Mesendoderm (in vitro differentiated cells): ENCODE measurements around the gene ZNF559.
A peak's percentile ranks its signal among the peaks of the same experiment; 100 is the strongest.
"Not testable (repeated sequence)": the region's sequence is repeated elsewhere in the genome, so short reads cannot be mapped to it uniquely, and the experiment has no call there.

Source experiments
- DNase-seq: peaks from one replicate; pipeline ENCODE4 v3.0.0; 2013
- H2AK5ac ChIP-seq: 2 replicates; pipeline ENCODE4 v1.6.1; 2013; ENCODE audit warnings: low read length, inconsistent platforms
- H2BK120ac ChIP-seq: 2 replicates; pipeline ENCODE4 v1.6.1; 2013; ENCODE audit warnings: low read depth, mild to moderate bottlenecking, low read length, moderate library complexity, mixed read lengths
- H2BK15ac ChIP-seq: replicated peaks from 2 replicates; pipeline ENCODE4 v1.6.1; 2013; ENCODE audit warnings: low read depth, mild to moderate bottlenecking, moderate library complexity
- H2BK5ac ChIP-seq: 2 replicates; pipeline ENCODE4 v1.6.1; 2013; ENCODE audit warnings: low read length, inconsistent platforms
- H3K18ac ChIP-seq: 2 replicates; pipeline ENCODE4 v1.6.1; 2013; ENCODE audit warnings: mild to moderate bottlenecking, low read length, mixed read lengths
- H3K23ac ChIP-seq: one replicate; pipeline ENCODE4 v1.6.1; 2013; ENCODE audit warnings: low read length
- H3K27ac ChIP-seq: 2 replicates; pipeline ENCODE4 v1.5.1; 2013; ENCODE audit warnings: low read depth, mild to moderate bottlenecking, inconsistent platforms, low read length, moderate library complexity
- H3K27me3 ChIP-seq: 2 replicates; pipeline ENCODE4 v1.6.1; 2013; ENCODE audit warnings: low read length, control low read depth, mild to moderate bottlenecking, inconsistent platforms; ENCODE audit not compliant: insufficient read depth, poor library complexity
- H3K36me3 ChIP-seq: 2 replicates; pipeline ENCODE4 v1.6.1; 2013; ENCODE audit warnings: low read length, inconsistent platforms; ENCODE audit not compliant: control insufficient read depth, insufficient read depth
- H3K4ac ChIP-seq: one replicate; pipeline ENCODE4 v1.6.1; 2013; ENCODE audit warnings: low read depth, mild to moderate bottlenecking, low read length, moderate library complexity
- H3K4me1 ChIP-seq: 2 replicates; pipeline ENCODE4 v1.6.1; 2013; ENCODE audit warnings: low read depth, low read length, inconsistent platforms; ENCODE audit not compliant: control insufficient read depth
- H3K4me2 ChIP-seq: 2 replicates; pipeline ENCODE4 v1.6.1; 2013; ENCODE audit warnings: low read length
- H3K4me3 ChIP-seq: 2 replicates; pipeline ENCODE4 v1.5.1; 2013; ENCODE audit warnings: mild to moderate bottlenecking, low read length
- H3K56ac ChIP-seq: one replicate; pipeline ENCODE4 v1.6.1; 2013; ENCODE audit warnings: low read length
- H3K79me1 ChIP-seq: 2 replicates; pipeline ENCODE4 v1.6.1; 2013; ENCODE audit warnings: low read length, inconsistent platforms
- H3K79me2 ChIP-seq: 2 replicates; pipeline ENCODE4 v1.6.1; 2013; ENCODE audit warnings: mild to moderate bottlenecking, low read length; ENCODE audit not compliant: control insufficient read depth, insufficient read depth
- H3K9ac ChIP-seq: 2 replicates; pipeline ENCODE4 v1.6.1; 2013; ENCODE audit warnings: low read length, inconsistent platforms
- H4K5ac ChIP-seq: one replicate; pipeline ENCODE4 v1.6.1; 2013; ENCODE audit warnings: low read length
- H4K8ac ChIP-seq: one replicate; pipeline ENCODE4 v1.6.1; 2013; ENCODE audit warnings: low read depth, mild to moderate bottlenecking, control low read depth, low read length, moderate library complexity
- WGBS: extraction: QIAGEN DNeasy Blood & Tissue Kit; methylation state at CpG from one replicate; pipeline ENCODE4 v1.1.7; 2013; ENCODE audit warnings: low lambda C conversion rate, missing lambda C conversion rate; ENCODE audit not compliant: insufficient coverage; ENCODE audit errors: extremely low coverage; 5-methylcytosine and 5-hydroxymethylcytosine counted together

Gene ZNF559

DNA sequence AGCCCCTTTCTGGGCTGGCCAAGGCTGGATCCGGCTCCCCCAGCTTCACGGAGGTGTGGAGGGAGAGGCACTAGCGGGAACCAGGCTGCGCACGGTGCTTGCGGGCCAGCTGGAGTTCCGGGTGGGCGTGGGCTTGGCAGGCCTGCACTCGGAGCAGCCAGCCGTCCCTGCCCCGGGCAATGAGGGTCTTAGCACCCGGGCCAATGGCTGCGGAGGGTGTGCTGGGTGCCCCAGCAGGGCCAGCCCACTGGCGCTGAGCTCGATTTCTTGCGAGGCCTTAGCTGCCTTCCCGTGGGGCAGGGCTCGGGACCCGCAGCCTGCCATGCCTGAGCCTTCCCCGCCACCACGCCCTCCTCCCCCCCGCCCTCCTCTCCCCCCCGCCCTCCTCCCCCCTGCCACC is 2.6 kb upstream of the ZNF559 start:
- H3K36me3 ChIP-seq, result no peaks in the 10 kb centered on the region
- H3K18ac ChIP-seq, result no peak overlapping the region
- H2AK5ac ChIP-seq, result no peak overlapping the region
- no CpG with 5 or more reads among the region's 23 CpGs for WGBS
- H4K8ac ChIP-seq, result no peak overlapping the region
- no peak overlapping the region for H2BK5ac ChIP-seq
- no peak overlapping the region for H3K23ac ChIP-seq
- peaks cover 8% of the 10 kb centered on the region for H3K79me2 ChIP-seq
- no peaks in the 10 kb centered on the region for H3K27me3 ChIP-seq
- H3K4ac ChIP-seq, result no peak overlapping the region
- H3K27ac ChIP-seq, result no peak overlapping the region
- no peak overlapping the region for H3K4me2 ChIP-seq
- no peak overlapping the region for H3K4me3 ChIP-seq
- no peak for DNase-seq
- H4K5ac ChIP-seq, result no peak overlapping the region
- H2BK120ac ChIP-seq, result no peak overlapping the region
- H3K56ac ChIP-seq, result no peak overlapping the region
- peaks cover 5% of the 10 kb centered on the region for H3K79me1 ChIP-seq
- H3K9ac ChIP-seq, result no peak overlapping the region
- H3K4me1 ChIP-seq, result peaks cover 3% of the 10 kb centered on the region
- no peak overlapping the region for H2BK15ac ChIP-seq

DNA sequence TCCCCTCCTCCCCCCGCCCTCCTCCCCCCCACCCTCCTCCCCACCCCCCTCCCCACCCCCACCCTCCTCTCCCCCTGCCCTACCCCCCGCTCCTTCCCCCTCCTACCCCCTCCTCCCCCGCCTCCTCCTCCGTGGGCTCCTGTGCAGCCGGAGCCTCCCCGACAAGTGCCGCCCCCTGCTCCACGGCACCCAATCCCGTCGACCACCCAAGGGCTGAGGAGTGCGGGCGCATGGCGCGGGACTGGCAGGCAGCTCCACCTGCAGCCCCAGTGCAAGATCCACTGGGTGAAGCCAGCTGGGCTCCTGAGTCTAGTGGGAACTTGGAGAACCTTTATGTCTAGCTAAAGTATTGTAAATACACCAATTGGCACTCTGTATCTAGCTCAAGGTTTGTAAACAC is 2.2 kb upstream of the ZNF559 start:
- H3K23ac ChIP-seq, H2BK15ac ChIP-seq, H3K4me1 ChIP-seq, H3K79me2 ChIP-seq, H4K8ac ChIP-seq, H3K36me3 ChIP-seq, H3K9ac ChIP-seq, H3K18ac ChIP-seq, H2BK120ac ChIP-seq, H3K4ac ChIP-seq, DNase-seq, H3K4me3 ChIP-seq, H3K79me1 ChIP-seq, H3K27me3 ChIP-seq, H3K4me2 ChIP-seq, H2AK5ac ChIP-seq, H2BK5ac ChIP-seq, H4K5ac ChIP-seq, H3K27ac ChIP-seq, H3K56ac ChIP-seq: not testable (repeated sequence)
- WGBS, result no CpG with 5 or more reads among the region's 14 CpGs

DNA sequence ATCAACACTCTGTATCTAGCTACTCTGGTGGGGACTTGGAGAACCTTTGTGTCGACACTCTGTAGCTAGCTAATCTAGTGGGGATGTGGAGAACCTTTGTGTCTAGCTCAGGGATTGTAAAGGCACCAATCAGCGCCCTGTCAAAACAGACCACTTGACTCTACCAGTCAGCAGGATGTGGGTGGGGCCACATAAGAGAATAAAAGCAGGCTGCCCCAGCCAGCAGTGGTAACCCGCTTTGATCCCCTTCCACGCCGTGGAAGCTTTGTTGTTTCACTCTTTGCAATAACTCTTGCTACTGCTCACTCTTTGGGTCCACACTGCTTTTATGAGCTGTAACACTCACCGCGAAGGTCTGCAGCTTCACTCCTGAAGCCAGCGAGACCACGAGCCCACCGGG is 1.8 kb upstream of the ZNF559 start:
- not testable (repeated sequence) for H4K8ac ChIP-seq, H3K23ac ChIP-seq, H3K36me3 ChIP-seq, H3K79me2 ChIP-seq, H3K79me1 ChIP-seq, H3K18ac ChIP-seq, H3K27me3 ChIP-seq, H2AK5ac ChIP-seq, H3K4me1 ChIP-seq, H3K4me3 ChIP-seq, H2BK120ac ChIP-seq, H2BK15ac ChIP-seq, H3K4me2 ChIP-seq, H2BK5ac ChIP-seq, H3K56ac ChIP-seq, H3K27ac ChIP-seq, DNase-seq, H3K9ac ChIP-seq, H4K5ac ChIP-seq, H3K4ac ChIP-seq
- no CpG with 5 or more reads among the region's 10 CpGs for WGBS

DNA sequence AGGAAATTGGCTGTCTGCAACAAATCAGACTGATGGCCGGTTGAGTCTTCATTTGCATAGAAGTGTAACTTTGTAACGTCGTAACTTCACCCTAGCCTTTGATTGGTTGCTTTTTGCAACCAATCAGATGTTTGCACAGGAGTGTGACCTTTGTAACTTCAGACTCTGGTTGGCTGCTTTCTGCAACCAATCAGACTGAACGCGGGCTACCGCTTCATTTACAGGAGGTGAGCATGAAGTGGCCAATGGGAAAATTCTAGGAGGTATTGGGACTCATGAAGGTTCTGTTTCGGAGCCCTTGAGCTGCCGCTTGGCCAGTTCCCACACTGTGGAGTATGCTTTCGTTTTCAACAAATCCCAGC is 441 bp upstream of the ZNF559 start:
- H3K18ac ChIP-seq, result no peak overlapping the region
- H2BK15ac ChIP-seq, result no peak overlapping the region
- peak overlapping the region; percentile 29 for H3K27ac ChIP-seq
- H2AK5ac ChIP-seq, result no peak overlapping the region
- H3K27me3 ChIP-seq, result no peaks in the 10 kb centered on the region
- no peak overlapping the region for H2BK5ac ChIP-seq
- H3K56ac ChIP-seq, result peak overlapping the region; percentile 12
- H2BK120ac ChIP-seq, result no peak overlapping the region
- H3K9ac ChIP-seq, result peak overlapping the region; percentile 8
- H3K79me1 ChIP-seq, result peaks cover 5% of the 10 kb centered on the region
- no peak overlapping the region for H3K4me3 ChIP-seq
- no peak overlapping the region for H3K23ac ChIP-seq
- H4K8ac ChIP-seq, result no peak overlapping the region
- H3K4me2 ChIP-seq, result peak overlapping the region; percentile 5
- H4K5ac ChIP-seq, result no peak overlapping the region
- no CpG with 5 or more reads among the region's 9 CpGs for WGBS
- H3K36me3 ChIP-seq, result no peaks in the 10 kb centered on the region
- H3K4ac ChIP-seq, result no peak overlapping the region
- peak; percentile 82 for DNase-seq
- peaks cover 8% of the 10 kb centered on the region for H3K79me2 ChIP-seq
- H3K4me1 ChIP-seq, result peaks cover 3% of the 10 kb centered on the region

DNA sequence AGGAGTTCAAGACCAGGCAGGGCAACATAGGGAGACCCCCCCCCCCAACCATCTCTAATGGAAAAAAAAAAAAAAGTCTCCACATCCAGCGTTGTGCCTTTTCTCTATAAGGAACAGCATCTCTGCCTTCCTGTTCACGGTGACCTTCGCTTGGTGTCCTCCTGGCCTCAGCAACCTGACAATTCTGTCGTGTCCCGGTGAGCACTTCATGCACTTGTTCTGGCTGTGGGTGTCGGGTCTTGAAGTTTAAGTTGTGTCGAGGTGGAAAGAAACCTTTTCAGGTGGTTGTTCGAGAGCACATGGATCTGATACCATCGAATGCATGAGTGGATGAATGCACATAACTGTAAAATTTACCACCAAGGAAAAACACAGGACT is 594 bp downstream of the ZNF559 start:
- Histone ChIP-seq H3K56ac (peak overlapping the region; percentile 79), H3K23ac (no peak overlapping the region), H4K8ac (no peak overlapping the region), H3K79me1 (peaks cover 5% of the 10 kb centered on the region), H3K4me3 (peak overlapping the region; percentile 59), H3K79me2 (peaks cover 8% of the 10 kb centered on the region), H3K18ac (peak overlapping the region; percentile 29), H3K4me2 (peak overlapping the region; percentile 89), H3K27ac (peak overlapping the region; percentile 47), H3K4me1 (peaks cover 3% of the 10 kb centered on the region), H3K27me3 (no peaks in the 10 kb centered on the region), H2AK5ac (peak overlapping the region; percentile 58), H2BK5ac (no peak overlapping the region), H3K9ac (peak overlapping the region; percentile 83), H4K5ac (peak overlapping the region; percentile 56), H2BK120ac (no peak overlapping the region), H3K4ac (no peak overlapping the region), H3K36me3 (no peaks in the 10 kb centered on the region), H2BK15ac (no peak overlapping the region)
- WGBS, result no CpG with 5 or more reads among the region's 9 CpGs
- DNase-seq, result no peak

DNA sequence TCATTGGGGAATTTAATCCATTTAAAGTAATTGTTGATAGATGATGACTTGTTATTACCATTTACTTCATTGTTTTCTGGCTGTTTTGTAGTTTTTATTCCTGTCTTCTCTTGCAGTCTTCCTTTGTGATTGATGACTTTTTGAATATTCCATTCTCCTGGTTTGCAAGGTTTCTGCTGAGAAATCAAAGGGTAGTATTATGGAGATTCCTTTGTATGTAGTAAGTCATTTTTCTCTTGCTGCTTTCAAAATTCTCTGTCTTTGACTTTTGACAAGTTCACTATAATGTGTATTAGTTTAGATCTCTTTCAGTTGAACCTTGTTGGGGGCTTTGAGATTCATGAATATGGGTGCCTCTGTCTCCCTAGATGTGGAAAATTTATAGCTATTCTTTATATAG is 6.0 kb downstream of the ZNF559 start:
- Histone ChIP-seq H3K4me2 (no peak overlapping the region), H4K5ac (no peak overlapping the region), H2BK15ac (no peak overlapping the region), H3K56ac (no peak overlapping the region), H3K27ac (no peak overlapping the region), H3K23ac (no peak overlapping the region), H3K27me3 (no peaks in the 10 kb centered on the region), H3K18ac (no peak overlapping the region), H4K8ac (no peak overlapping the region), H3K4ac (no peak overlapping the region), H2BK5ac (no peak overlapping the region), H2AK5ac (no peak overlapping the region), H3K79me1 (peaks cover 6% of the 10 kb centered on the region), H3K4me1 (no peaks in the 10 kb centered on the region), H3K79me2 (peaks cover 6% of the 10 kb centered on the region), H3K9ac (no peak overlapping the region), H3K36me3 (peaks cover 1% of the 10 kb centered on the region), H2BK120ac (no peak overlapping the region), H3K4me3 (no peak overlapping the region)
- no peak for DNase-seq
